ENCODE results near the gene ADAT1.

The ADAT1 gene

GRCh38 chr16:75618780-75619179 is 4.3 kb downstream of the ADAT1 start:
- no peak overlapping the region for H3K27ac ChIP-seq
- no peaks in the 10 kb centered on the region for H3K9me3 ChIP-seq
- peaks cover 21 to 36% of the 10 kb centered on the region in 2 experiments for H3K4me1 ChIP-seq (ENCODE audit: control insufficient read depth in 1 of 2, insufficient read depth in 1 of 2, low read depth in 1 of 2, low read length in 1 of 2)
- no peak overlapping the region for H3K4me3 ChIP-seq (ENCODE audit: low read depth in 1 of 2, low read length in 1 of 2)
- H3K36me3 ChIP-seq, result peaks cover 42% of the 10 kb centered on the region
- H3K27me3 ChIP-seq, result no peaks in the 10 kb centered on the region
- no peak for TF ChIP-seq CTCF (IDR thresholded peaks at IDR 0.05)

DNA sequence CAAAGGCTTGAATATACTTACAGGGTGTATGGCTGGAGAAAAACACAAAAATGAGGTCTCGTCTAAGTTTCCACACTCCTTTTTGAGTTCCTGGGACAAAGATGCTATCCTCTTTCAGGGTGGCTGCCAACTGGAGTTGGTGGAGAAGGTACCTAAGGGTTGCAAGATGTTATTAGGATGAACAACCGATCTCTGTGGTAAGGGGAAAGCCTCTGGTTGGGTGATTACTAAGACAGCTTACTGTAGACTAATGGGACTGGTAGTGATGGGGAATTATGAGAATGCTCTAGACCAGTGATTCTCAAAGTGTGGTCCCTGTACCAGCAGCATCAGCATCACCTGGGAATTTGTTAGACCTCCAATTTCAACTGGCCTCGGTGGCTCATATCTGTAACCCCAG is 6.0 kb downstream of the ADAT1 start:
- peaks cover 59% of the 10 kb centered on the region for H3K36me3 ChIP-seq
- no peak for TF ChIP-seq CTCF (IDR thresholded peaks at IDR 0.05)

GRCh38 chr16:75616521-75617010 is 6.5 kb downstream of the ADAT1 start:
- Histone ChIP-seq H3K27ac (no peak overlapping the region), H3K4me1 (ENCODE audit: control insufficient read depth in 1 of 2, insufficient read depth in 1 of 2, low read depth in 1 of 2, low read length in 1 of 2) (peaks cover 8 to 19% of the 10 kb centered on the region in 2 experiments), H3K27me3 (no peaks in the 10 kb centered on the region), H3K9me3 (no peaks in the 10 kb centered on the region), H3K36me3 (peaks cover 64% of the 10 kb centered on the region), H3K4me3 (ENCODE audit: low read depth in 1 of 2, low read length in 1 of 2) (no peak overlapping the region)
- no peak for TF ChIP-seq CTCF (IDR thresholded peaks at IDR 0.05)

More for the DNA sequence above, 6.0 kb downstream of the ADAT1 start:
- H3K9me3 ChIP-seq, result no peaks in the 10 kb centered on the region
- no peaks in the 10 kb centered on the region for H3K27me3 ChIP-seq
- H3K4me1 ChIP-seq (ENCODE audit: control insufficient read depth in 1 of 2, insufficient read depth in 1 of 2, low read depth in 1 of 2, low read length in 1 of 2), result peaks cover 14 to 25% of the 10 kb centered on the region in 2 experiments
- H3K27ac ChIP-seq, result no peak overlapping the region
- no peak overlapping the region for H3K4me3 ChIP-seq (ENCODE audit: low read depth in 1 of 2, low read length in 1 of 2)

DNA sequence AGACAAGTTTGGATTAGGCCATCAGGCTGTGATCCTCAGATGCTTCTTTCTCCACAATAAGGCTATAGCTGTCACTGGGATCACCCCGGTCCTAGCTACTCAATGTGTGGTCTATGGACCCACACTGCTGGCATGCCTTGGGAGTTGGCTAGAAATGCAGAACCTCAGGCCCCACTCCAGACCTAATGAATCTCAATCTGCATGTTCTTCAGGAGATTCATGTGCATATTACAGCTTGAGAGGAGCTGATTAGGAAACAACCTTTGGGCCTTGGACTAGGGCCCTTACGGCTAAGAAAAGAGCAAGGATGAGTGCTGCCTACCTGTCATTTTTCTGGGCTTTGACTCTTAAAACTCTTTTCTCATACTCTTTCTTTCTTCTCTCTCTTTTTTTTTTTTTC is 7.5 kb downstream of the ADAT1 start:
- TF ChIP-seq CTCF (IDR thresholded peaks at IDR 0.05), result no peak
- no peaks in the 10 kb centered on the region for H3K9me3 ChIP-seq
- H3K36me3 ChIP-seq, result peaks cover 74% of the 10 kb centered on the region
- H3K27me3 ChIP-seq, result no peaks in the 10 kb centered on the region
- no peak overlapping the region for H3K4me3 ChIP-seq (ENCODE audit: low read depth in 1 of 2, low read length in 1 of 2)
- no peak overlapping the region for H3K27ac ChIP-seq
- peaks cover 7 to 9% of the 10 kb centered on the region in 2 experiments for H3K4me1 ChIP-seq (ENCODE audit: control insufficient read depth in 1 of 2, insufficient read depth in 1 of 2, low read depth in 1 of 2, low read length in 1 of 2)

GRCh38 chr16:75614066-75614897 is 8.8 kb downstream of the ADAT1 start:
- H3K36me3 ChIP-seq, result peaks cover 80% of the 10 kb centered on the region

More at GRCh38 chr16:75614066-75614897, 8.8 kb downstream of the ADAT1 start:
- H3K4me1 ChIP-seq (ENCODE audit: control insufficient read depth in 1 of 2, insufficient read depth in 1 of 2, low read depth in 1 of 2, low read length in 1 of 2), result no peaks in the 10 kb centered on the region
- H3K27me3 ChIP-seq, result no peaks in the 10 kb centered on the region
- TF ChIP-seq CTCF (IDR thresholded peaks at IDR 0.05), result no peak
- no peak overlapping the region for H3K27ac ChIP-seq
- no peaks in the 10 kb centered on the region for H3K9me3 ChIP-seq
- H3K4me3 ChIP-seq (ENCODE audit: low read depth in 1 of 2, low read length in 1 of 2), result no peak overlapping the region
